Measurements from ENCODE around the gene SLC7A8.
"Not testable (repeated sequence)": the region's sequence is repeated elsewhere in the genome, so short reads cannot be mapped to it uniquely, and the experiment has no call there.

DNA sequence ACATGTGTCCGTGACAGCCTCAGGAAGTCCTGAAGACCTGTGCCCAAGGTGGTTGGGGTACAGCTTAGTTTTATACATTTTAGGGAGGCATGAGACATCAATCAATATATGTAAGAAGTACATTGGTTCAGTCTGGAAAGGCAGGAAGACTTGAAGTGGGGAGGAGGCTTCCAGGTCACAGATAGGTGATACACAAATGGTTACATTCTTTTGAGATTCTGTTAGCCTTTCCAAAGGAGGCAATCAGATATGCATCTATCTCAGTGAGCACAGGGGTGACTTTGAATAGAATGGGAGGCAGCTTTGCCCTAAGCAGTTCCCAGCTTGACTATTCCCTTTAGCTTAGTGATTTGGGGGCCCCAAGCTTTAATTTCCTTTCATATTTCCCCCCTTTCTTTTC lies 15.7 kb upstream of the SLC7A8 start:
- not testable (repeated sequence) for TF ChIP-seq POLR2AphosphoS5 (IDR thresholded peaks at IDR 0.05; ENCODE audit: low read depth); EZH2phosphoT487 (IDR thresholded peaks at IDR 0.05; ENCODE audit: unreplicated experiment)
- TF ChIP-seq, protein P1, sequence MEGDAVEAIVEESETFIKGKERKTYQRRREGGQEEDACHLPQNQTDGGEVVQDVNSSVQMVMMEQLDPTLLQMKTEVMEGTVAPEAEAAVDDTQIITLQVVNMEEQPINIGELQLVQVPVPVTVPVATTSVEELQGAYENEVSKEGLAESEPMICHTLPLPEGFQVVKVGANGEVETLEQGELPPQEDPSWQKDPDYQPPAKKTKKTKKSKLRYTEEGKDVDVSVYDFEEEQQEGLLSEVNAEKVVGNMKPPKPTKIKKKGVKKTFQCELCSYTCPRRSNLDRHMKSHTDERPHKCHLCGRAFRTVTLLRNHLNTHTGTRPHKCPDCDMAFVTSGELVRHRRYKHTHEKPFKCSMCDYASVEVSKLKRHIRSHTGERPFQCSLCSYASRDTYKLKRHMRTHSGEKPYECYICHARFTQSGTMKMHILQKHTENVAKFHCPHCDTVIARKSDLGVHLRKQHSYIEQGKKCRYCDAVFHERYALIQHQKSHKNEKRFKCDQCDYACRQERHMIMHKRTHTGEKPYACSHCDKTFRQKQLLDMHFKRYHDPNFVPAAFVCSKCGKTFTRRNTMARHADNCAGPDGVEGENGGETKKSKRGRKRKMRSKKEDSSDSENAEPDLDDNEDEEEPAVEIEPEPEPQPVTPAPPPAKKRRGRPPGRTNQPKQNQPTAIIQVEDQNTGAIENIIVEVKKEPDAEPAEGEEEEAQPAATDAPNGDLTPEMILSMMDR (conservative IDR thresholded peaks at IDR 0.05; ENCODE audit: low read depth in 2 of 2): not testable (repeated sequence)
